Uterus (tissue), 4 donors: Measurements from ENCODE around the gene STX10. TPM values are rescaled to one million over a fixed set of nuclear protein-coding genes. Genes with fewer than 3 reads are reported as not detected.

ENCODE experiments used
- DNase-seq, 2 donors: peaks; one replicate each; pipeline ENCODE4 v3.0.0-alpha.2; 2019 to 2020
- H3K27ac ChIP-seq, 2 donors: fragments of 200-600 bp; sonication (generic); 1 replicate in 1 of 2; 2 replicates in 1 of 2; pipeline ENCODE4 v1.5.1; 2016 to 2018
- H3K27me3 ChIP-seq, 2 donors: fragments of 200-600 bp; sonication (generic); one replicate each; pipeline ENCODE4 v1.5.1; 2018 to 2019; ENCODE audit warnings: control low read depth in 1 of 2
- H3K36me3 ChIP-seq, 2 donors: fragments of 200-600 bp; sonication (generic); one replicate each; pipeline ENCODE4 v1.5.1; 2019; ENCODE audit warnings: control low read depth in 1 of 2
- H3K4me1 ChIP-seq, 2 donors: fragments of 200-600 bp; sonication (generic); one replicate each; pipeline ENCODE4 v1.5.1; 2018 to 2019; ENCODE audit warnings: control low read depth in 1 of 2
- H3K4me3 ChIP-seq, 2 donors: fragments of 200-600 bp; sonication (generic); 1 replicate in 1 of 2; 2 replicates in 1 of 2; pipeline ENCODE4 v1.5.1; 2018 to 2019; ENCODE audit warnings: mild to moderate bottlenecking in 1 of 2
- H3K9me3 ChIP-seq, 2 donors: fragments of 200-600 bp; sonication (generic); one replicate each; pipeline ENCODE4 v1.5.1; 2019; ENCODE audit warnings: control low read depth in 1 of 2
- POLR2A ChIP-seq, 2 donors: fragments of 450-650 bp; IDR thresholded peaks; one replicate each; pipeline ENCODE4 v1.6.1; 2016; ENCODE audit warnings: antibody characterized with exemption in 2 of 2, mild to moderate bottlenecking in 1 of 2, moderate library complexity in 1 of 2
- intact Hi-C: fragments of 100-400 bp; cut with DNase I; formaldehyde crosslinking; loops from one replicate; pipeline ENCODE4 v1.15.1; 2023; ENCODE audit warnings: low total_unique reads
- total RNA-seq, 4 donors: library from RNA; depleted of rRNA in 3 of 4; stranded (reverse); fragments of >200 nt in 3 of 4; gene quantifications; one replicate each; pipeline versions ENCODE4 v1.1.0 to v1.2.4, GENCODE V29; 2014 to 2023
- TF ChIP-seq, protein P1 (sequence below), 4 experiments: fragments of 200-600 bp in 2 of 4; fragments of 450-650 bp in 2 of 4; sonication (generic) in 2 of 4; IDR thresholded peaks; one replicate each; pipeline ENCODE4 v1.5.1; 2016 to 2019; ENCODE audit warnings: antibody characterized with exemption in 4 of 4, mild to moderate bottlenecking in 2 of 4, moderate library complexity in 1 of 4
- donor health status: DM: yes; HTN: yes; CAD: no.

Gene STX10
- total RNA-seq, 4 donors from 2014 or later, result 42.2 to 72.1 (median 44.8) TPM

DNA sequence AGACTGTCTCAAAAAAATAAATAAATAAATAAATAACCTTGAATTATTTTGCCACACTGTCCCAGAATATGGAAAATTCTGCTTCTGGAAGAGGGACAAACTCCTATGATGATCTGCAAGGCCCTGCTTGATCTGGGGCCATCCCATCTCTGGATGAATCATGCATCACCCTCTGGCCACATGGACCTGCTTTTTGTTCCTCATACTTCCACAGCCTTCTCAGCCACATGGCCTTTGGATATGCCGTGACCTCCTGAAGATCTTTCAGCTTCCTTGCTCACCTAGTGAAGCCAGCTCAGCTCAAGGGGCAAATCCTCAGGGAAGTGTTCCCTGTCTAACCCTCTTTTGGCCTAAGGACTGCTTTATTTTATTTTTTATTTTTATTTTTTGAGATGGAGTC lies 10.4 kb upstream of the STX10 start:
- H3K4me3 ChIP-seq, result no peak overlapping the region

GRCh38 chr19:13159713-13160112 lies 9.5 kb upstream of the STX10 start:
- Histone ChIP-seq H3K27me3 (no peaks in the 10 kb centered on the region), H3K4me3 (no peak overlapping the region), H3K9me3 (no peaks in the 10 kb centered on the region), H3K4me1 (peaks cover 0 to 23% of the 10 kb centered on the region in 2 donors), H3K27ac (no peak overlapping the region), H3K36me3 (no peaks in the 10 kb centered on the region)
- DNase-seq, result no peak
- intact Hi-C loops, result no loop called here
- TF ChIP-seq POLR2A (IDR thresholded peaks at IDR 0.05), result no peak
- TF ChIP-seq, protein P1, sequence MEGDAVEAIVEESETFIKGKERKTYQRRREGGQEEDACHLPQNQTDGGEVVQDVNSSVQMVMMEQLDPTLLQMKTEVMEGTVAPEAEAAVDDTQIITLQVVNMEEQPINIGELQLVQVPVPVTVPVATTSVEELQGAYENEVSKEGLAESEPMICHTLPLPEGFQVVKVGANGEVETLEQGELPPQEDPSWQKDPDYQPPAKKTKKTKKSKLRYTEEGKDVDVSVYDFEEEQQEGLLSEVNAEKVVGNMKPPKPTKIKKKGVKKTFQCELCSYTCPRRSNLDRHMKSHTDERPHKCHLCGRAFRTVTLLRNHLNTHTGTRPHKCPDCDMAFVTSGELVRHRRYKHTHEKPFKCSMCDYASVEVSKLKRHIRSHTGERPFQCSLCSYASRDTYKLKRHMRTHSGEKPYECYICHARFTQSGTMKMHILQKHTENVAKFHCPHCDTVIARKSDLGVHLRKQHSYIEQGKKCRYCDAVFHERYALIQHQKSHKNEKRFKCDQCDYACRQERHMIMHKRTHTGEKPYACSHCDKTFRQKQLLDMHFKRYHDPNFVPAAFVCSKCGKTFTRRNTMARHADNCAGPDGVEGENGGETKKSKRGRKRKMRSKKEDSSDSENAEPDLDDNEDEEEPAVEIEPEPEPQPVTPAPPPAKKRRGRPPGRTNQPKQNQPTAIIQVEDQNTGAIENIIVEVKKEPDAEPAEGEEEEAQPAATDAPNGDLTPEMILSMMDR (IDR thresholded peaks at IDR 0.05), result no peak

More for the DNA sequence above, 10.4 kb upstream of the STX10 start:
- Histone ChIP-seq H3K27me3 (no peaks in the 10 kb centered on the region), H3K9me3 (no peaks in the 10 kb centered on the region), H3K36me3 (no peaks in the 10 kb centered on the region), H3K27ac (no peak overlapping the region), H3K4me1 (peaks cover 0 to 16% of the 10 kb centered on the region in 2 donors)
- intact Hi-C loops, result no loop called here
- no peak for DNase-seq
- TF ChIP-seq, protein P1 (IDR thresholded peaks at IDR 0.05), result no peak
- no peak for TF ChIP-seq POLR2A (IDR thresholded peaks at IDR 0.05)

GRCh38 chr19:13155472-13156359 lies 5.5 kb upstream of the STX10 start:
- H3K27me3 ChIP-seq, result no peaks in the 10 kb centered on the region
- intact Hi-C loops, result no loop called here
- peak overlapping the region; percentile 79 to 81 for H3K4me3 ChIP-seq
- TF ChIP-seq POLR2A (IDR thresholded peaks at IDR 0.05), result no peak
- TF ChIP-seq, protein P1 (IDR thresholded peaks at IDR 0.05), result no peak
- H3K9me3 ChIP-seq, result no peaks in the 10 kb centered on the region
- H3K27ac ChIP-seq, result peak overlapping the region; percentile 94 to 98
- H3K36me3 ChIP-seq, result no peaks in the 10 kb centered on the region
- DNase-seq, result peak; percentile 82
- H3K4me1 ChIP-seq, result peaks cover 0 to 7% of the 10 kb centered on the region in 2 donors

GRCh38 chr19:13154911-13155471 lies 4.8 kb upstream of the STX10 start:
- H3K4me1 ChIP-seq, result peaks cover 0 to 7% of the 10 kb centered on the region in 2 donors
- TF ChIP-seq, protein P1 (IDR thresholded peaks at IDR 0.05), result no peak
- no peak for TF ChIP-seq POLR2A (IDR thresholded peaks at IDR 0.05)
- DNase-seq, result peak; percentile 70 to 74
- peak overlapping the region; percentile 79 to 81 for H3K4me3 ChIP-seq
- intact Hi-C loops, result no loop called here
- no peaks in the 10 kb centered on the region for H3K9me3 ChIP-seq
- H3K27me3 ChIP-seq, result no peaks in the 10 kb centered on the region
- peak overlapping the region; percentile 94 to 98 for H3K27ac ChIP-seq
- no peaks in the 10 kb centered on the region for H3K36me3 ChIP-seq

DNA sequence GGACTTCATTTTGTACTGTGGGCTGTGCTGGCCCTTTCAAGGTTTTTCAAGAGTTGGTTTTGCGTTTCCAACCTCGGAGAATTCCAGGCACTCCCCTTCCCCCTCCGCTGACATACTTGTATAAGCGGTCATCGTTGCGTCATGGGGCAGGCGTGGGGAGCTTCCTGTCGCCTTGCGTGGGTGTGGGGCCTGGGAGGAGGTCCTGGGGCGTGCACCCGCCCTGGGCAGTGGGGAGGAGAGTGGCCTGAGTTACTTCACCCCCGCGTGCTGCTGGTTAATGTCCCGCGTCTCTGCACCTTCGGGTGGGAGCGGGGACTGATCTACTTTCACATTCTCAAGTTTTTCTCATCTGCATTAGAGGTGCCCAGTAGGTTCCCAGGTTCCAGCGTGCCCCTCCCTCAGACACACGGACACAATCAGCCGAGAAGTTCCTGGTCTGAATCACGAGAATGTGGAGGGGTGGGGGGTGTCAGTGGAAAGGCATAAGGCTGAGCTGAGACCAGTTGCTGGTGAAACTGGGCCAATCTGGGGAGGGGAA lies 4.1 kb upstream of the STX10 start:
- H3K9me3 ChIP-seq, result no peaks in the 10 kb centered on the region
- peak; percentile 95 to 98 for DNase-seq
- no peaks in the 10 kb centered on the region for H3K36me3 ChIP-seq
- TF ChIP-seq, protein P1 (IDR thresholded peaks at IDR 0.05), result peak in 1 of 4 experiments; percentile 25
- TF ChIP-seq POLR2A (IDR thresholded peaks at IDR 0.05), result peak; percentile 64 to 87
- H3K4me3 ChIP-seq, result peak overlapping the region; percentile 79 to 81
- intact Hi-C loops, result no loop called here
- H3K4me1 ChIP-seq, result peaks cover 0 to 7% of the 10 kb centered on the region in 2 donors
- peak overlapping the region; percentile 94 to 98 for H3K27ac ChIP-seq
- no peaks in the 10 kb centered on the region for H3K27me3 ChIP-seq
